Testis (tissue), 2 donors: Measurements from ENCODE around the gene FAM20A.

Experiments used
- CTCF ChIP-seq, 3 experiments: fragments of 450-650 bp in 2 of 3; fragments of 200-600 bp in 1 of 3; sonication (generic) in 1 of 3; IDR thresholded peaks; one replicate each; pipeline ENCODE4 v1.5.1; 2016 to 2019; ENCODE audit warnings: antibody characterized with exemption in 3 of 3, mild to moderate bottlenecking in 2 of 3, moderate library complexity in 1 of 3
- POLR2A ChIP-seq: fragments of 450-650 bp; IDR thresholded peaks from one replicate; pipeline ENCODE4 v1.6.1; 2017; ENCODE audit warnings: antibody characterized with exemption, mild to moderate bottlenecking, moderate library complexity

DNA sequence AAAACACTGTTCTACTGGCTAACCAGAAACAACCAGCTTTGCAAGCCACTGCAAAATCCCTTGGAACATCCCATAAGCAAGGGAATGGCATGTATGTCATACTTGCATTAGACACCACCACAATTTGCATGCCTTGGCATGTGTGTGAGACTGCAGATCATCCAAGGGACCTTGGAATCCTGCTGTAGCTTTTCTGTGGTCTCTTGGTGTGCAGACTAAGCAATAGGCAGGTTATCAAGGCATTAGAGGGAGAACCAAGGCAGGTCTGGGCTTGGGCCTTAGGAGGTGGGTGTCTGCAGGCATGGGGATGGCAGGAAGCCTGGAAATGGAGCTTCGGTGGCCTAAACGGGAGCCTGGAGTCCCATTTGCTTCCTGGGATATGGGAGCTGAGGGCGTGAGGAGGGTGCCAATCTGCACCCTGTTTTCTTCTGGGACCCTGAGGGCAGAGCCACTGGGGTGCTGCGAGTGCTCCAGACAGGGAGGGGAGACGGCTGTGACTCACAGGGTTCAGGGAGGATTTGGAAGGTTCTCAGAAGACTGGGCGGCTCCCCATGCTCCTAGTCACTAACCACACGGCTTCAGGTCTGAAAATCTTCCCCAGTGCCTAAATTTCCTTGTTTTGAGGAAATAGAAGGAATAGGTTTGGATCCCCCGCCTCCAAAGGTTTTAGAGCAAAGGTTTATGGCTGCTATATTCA lies 36.6 kb downstream of the FAM20A start:
- TF ChIP-seq CTCF (IDR thresholded peaks at IDR 0.05) (no peak), POLR2A (no peak)
